ENCODE measurements around the gene MAP3K2.

The MAP3K2 gene

DNA sequence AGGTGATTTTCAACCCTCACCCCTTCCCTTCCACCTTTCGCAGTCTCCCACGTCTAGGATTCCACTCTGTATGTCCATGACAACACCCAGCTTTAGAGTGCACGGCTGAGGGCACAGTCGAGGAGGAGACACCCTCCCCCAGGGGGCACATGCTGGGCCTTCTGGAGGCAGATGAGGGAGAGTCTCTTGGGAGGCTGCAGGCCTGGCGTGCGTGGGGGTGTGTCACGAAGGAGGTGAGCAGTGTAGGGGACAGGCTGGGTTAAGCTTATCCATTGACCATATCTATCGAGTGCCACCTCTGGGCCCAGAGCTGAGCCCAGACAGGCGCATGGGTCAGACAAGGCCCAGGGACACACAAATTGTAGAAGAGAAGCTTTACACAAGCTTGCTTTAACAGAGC is 49.3 kb upstream of the MAP3K2 start:
- H3K27ac ChIP-seq (ENCODE audit: extremely low read depth, low read depth, low read length) = no peak overlapping the region
- no peaks in the 10 kb centered on the region for H3K36me3 ChIP-seq (ENCODE audit: control insufficient read depth in 2 of 2, insufficient read depth in 1 of 2, low read length in 2 of 2)
- TF ChIP-seq ZNF394 (tag by site-specific recombination; IDR thresholded peaks at IDR 0.05; ENCODE audit: borderline replicate concordance) (no peak), ZNF16 (tag by site-specific recombination; IDR thresholded peaks at IDR 0.05; ENCODE audit: low read depth) (no peak), MZF1 (tag by site-specific recombination; IDR thresholded peaks at IDR 0.05; ENCODE audit: borderline replicate concordance) (no peak), ZNF10 (tag by site-specific recombination; IDR thresholded peaks at IDR 0.05) (no peak), SP2 (tag by site-specific recombination; IDR thresholded peaks at IDR 0.05) (no peak), ZNF274 (IDR thresholded peaks at IDR 0.05; ENCODE audit: low read length) (no peak), ZNF274 (tag by site-specific recombination; IDR thresholded peaks at IDR 0.05; ENCODE audit: borderline replicate concordance) (no peak), ZFP69B (tag by site-specific recombination; IDR thresholded peaks at IDR 0.05) (no peak), ZNF548 (tag by site-specific recombination; IDR thresholded peaks at IDR 0.05) (no peak), SCRT2 (tag by site-specific recombination; IDR thresholded peaks at IDR 0.05) (no peak)
- TF ChIP-seq, protein P1, sequence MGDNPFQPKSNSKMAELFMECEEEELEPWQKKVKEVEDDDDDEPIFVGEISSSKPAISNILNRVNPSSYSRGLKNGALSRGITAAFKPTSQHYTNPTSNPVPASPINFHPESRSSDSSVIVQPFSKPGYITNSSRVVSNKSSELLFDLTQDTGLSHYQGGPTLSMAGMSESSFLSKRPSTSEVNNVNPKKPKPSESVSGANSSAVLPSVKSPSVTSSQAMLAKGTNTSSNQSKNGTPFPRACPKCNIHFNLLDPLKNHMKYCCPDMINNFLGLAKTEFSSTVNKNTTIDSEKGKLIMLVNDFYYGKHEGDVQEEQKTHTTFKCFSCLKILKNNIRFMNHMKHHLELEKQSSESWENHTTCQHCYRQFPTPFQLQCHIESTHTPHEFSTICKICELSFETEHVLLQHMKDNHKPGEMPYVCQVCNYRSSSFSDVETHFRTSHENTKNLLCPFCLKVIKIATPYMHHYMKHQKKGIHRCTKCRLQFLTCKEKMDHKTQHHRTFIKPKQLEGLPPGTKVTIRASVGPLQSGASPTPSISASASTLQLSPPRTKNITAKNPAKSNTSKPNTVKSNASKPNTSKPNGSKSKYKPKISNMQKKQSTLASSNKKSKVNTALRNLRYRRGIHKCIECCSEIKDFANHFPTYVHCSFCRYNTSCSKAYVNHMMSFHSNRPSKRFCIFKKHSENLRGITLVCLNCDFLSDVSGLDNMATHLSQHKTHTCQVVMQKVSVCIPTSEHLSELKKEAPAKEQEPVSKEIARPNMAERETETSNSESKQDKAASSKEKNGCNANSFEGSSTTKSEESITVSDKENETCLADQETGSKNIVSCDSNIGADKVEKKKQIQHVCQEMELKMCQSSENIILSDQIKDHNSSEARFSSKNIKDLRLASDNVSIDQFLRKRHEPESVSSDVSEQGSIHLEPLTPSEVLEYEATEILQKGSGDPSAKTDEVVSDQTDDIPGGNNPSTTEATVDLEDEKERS (tag by site-specific recombination; IDR thresholded peaks at IDR 0.05) = no peak
- TF ChIP-seq, protein P2, sequence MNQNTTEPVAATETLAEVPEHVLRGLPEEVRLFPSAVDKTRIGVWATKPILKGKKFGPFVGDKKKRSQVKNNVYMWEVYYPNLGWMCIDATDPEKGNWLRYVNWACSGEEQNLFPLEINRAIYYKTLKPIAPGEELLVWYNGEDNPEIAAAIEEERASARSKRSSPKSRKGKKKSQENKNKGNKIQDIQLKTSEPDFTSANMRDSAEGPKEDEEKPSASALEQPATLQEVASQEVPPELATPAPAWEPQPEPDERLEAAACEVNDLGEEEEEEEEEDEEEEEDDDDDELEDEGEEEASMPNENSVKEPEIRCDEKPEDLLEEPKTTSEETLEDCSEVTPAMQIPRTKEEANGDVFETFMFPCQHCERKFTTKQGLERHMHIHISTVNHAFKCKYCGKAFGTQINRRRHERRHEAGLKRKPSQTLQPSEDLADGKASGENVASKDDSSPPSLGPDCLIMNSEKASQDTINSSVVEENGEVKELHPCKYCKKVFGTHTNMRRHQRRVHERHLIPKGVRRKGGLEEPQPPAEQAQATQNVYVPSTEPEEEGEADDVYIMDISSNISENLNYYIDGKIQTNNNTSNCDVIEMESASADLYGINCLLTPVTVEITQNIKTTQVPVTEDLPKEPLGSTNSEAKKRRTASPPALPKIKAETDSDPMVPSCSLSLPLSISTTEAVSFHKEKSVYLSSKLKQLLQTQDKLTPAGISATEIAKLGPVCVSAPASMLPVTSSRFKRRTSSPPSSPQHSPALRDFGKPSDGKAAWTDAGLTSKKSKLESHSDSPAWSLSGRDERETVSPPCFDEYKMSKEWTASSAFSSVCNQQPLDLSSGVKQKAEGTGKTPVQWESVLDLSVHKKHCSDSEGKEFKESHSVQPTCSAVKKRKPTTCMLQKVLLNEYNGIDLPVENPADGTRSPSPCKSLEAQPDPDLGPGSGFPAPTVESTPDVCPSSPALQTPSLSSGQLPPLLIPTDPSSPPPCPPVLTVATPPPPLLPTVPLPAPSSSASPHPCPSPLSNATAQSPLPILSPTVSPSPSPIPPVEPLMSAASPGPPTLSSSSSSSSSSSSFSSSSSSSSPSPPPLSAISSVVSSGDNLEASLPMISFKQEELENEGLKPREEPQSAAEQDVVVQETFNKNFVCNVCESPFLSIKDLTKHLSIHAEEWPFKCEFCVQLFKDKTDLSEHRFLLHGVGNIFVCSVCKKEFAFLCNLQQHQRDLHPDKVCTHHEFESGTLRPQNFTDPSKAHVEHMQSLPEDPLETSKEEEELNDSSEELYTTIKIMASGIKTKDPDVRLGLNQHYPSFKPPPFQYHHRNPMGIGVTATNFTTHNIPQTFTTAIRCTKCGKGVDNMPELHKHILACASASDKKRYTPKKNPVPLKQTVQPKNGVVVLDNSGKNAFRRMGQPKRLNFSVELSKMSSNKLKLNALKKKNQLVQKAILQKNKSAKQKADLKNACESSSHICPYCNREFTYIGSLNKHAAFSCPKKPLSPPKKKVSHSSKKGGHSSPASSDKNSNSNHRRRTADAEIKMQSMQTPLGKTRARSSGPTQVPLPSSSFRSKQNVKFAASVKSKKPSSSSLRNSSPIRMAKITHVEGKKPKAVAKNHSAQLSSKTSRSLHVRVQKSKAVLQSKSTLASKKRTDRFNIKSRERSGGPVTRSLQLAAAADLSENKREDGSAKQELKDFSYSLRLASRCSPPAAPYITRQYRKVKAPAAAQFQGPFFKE (tag by site-specific recombination; IDR thresholded peaks at IDR 0.05; ENCODE audit: borderline replicate concordance) = no peak
- TF ChIP-seq, protein P3, sequence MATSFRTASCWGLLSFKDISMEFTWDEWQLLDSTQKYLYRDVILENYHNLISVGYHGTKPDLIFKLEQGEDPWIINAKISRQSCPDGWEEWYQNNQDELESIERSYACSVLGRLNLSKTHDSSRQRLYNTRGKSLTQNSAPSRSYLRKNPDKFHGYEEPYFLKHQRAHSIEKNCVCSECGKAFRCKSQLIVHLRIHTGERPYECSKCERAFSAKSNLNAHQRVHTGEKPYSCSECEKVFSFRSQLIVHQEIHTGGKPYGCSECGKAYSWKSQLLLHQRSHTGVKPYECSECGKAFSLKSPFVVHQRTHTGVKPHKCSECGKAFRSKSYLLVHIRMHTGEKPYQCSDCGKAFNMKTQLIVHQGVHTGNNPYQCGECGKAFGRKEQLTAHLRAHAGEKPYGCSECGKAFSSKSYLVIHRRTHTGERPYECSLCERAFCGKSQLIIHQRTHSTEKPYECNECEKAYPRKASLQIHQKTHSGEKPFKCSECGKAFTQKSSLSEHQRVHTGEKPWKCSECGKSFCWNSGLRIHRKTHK (tag by site-specific recombination; IDR thresholded peaks at IDR 0.05) = no peak
- ChIA-PET POLR2A (interaction anchor here (0.6 kb wide), 1 partner anchor 653 kb away, joined by 5 read pairs; no protein-coding TSS in a partner anchor), CTCF (interaction anchor here (0.6 to 2.2 kb wide), 4 partner anchors 12 to 115 kb away, joined by 3 to 11 read pairs (median 6); no protein-coding TSS in a partner anchor)
- no peak overlapping the region for H3K4me3 ChIP-seq (ENCODE audit: low read depth, low read length)
- H3K9me3 ChIP-seq (ENCODE audit: control insufficient read depth, insufficient read depth, low read depth, low read length) = no peaks in the 10 kb centered on the region
- no peaks in the 10 kb centered on the region for H3K4me1 ChIP-seq (ENCODE audit: control insufficient read depth, insufficient read depth, low read length)

DNA sequence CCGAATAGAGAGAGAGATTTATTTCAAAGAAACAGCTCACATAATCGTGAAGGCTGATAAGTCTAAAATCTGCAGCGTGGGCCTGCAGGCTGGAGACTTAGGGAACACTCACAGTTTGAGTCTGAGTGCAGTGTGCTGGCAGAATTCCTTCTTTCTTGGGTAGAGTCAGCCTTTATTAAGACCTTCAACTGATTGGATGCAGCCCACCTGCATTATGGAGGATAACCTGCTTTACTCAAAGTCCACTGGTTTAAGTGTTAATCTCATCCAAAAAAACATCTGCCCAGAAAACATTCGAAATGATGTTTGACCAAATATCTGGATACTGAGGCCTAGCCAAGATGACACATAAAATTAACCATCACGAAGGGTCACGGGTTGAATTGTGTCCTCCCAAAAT is 46.7 kb upstream of the MAP3K2 start:
- Histone ChIP-seq H3K4me1 (ENCODE audit: control insufficient read depth, insufficient read depth, low read length) (no peaks in the 10 kb centered on the region), H3K4me3 (ENCODE audit: low read depth, low read length) (no peak overlapping the region), H3K36me3 (ENCODE audit: control insufficient read depth in 2 of 2, insufficient read depth in 1 of 2, low read length in 2 of 2) (no peaks in the 10 kb centered on the region), H3K9me3 (ENCODE audit: control insufficient read depth, insufficient read depth, low read depth, low read length) (no peaks in the 10 kb centered on the region), H3K27ac (ENCODE audit: extremely low read depth, low read depth, low read length) (no peak overlapping the region)
- POLR2A ChIA-PET = interaction anchor here (1.5 to 1.7 kb wide), 2 partner anchors 9 to 12 kb away, joined by 3 to 4 read pairs; no protein-coding TSS in a partner anchor
- TF ChIP-seq ZNF10 (tag by site-specific recombination; IDR thresholded peaks at IDR 0.05) (peak; percentile 74), ZNF324 (tag by site-specific recombination; IDR thresholded peaks at IDR 0.05) (no peak)
- CTCF ChIA-PET = no interaction called here
